A673 (cell line): ENCODE data around the gene GCGR. TPM values are rescaled to one million over a fixed set of nuclear protein-coding genes. Genes with fewer than 3 reads are reported as not detected.

Experiments used
- BruUV-seq: library from RNA; stranded (reverse); fragments of 400-500 nt; replicated peaks from 2 replicates; lab custom pipeline; 2021; lab: Mats Ljungman, UMichigan
- CTCF ChIA-PET: fragments of 300-600 bp; sonication (Branson Sonifier 250); formaldehyde crosslinking; loops from one replicate; lab custom pipeline; 2022; ENCODE audit warnings: antibody characterized with exemption; lab: Charles Lee
- POLR2A ChIA-PET: fragments of 300-600 bp; sonication (Branson Sonifier 250); formaldehyde crosslinking; loops from one replicate; lab custom pipeline; 2022; ENCODE audit warnings: antibody characterized with exemption; ENCODE audit not compliant: low non-redundant PET; lab: Charles Lee
- DNase-seq: peaks from one replicate; pipeline ENCODE4 v3.0.0-alpha.2; 2015; ENCODE audit warnings: low spot score
- H3K27ac ChIP-seq: fragments of 200-600 bp; sonication (generic); 2 replicates; pipeline ENCODE4 v1.5.1; 2016; ENCODE audit warnings: mixed run types, low read depth, mild to moderate bottlenecking, mixed read lengths, antibody characterized with exemption, low read length; ENCODE audit not compliant: poor library complexity, severe bottlenecking
- H3K27me3 ChIP-seq: fragments of 200-600 bp; sonication (generic); replicated peaks from 2 replicates; pipeline ENCODE4 v1.6.1; 2017; ENCODE audit warnings: mixed run types, low read depth, mild to moderate bottlenecking, mixed read lengths, antibody characterized with exemption, low read length; ENCODE audit not compliant: insufficient read depth, poor library complexity
- H3K36me3 ChIP-seq: fragments of 200-600 bp; sonication (generic); 2 replicates; pipeline ENCODE4 v1.6.1; 2016; ENCODE audit warnings: mixed run types, mild to moderate bottlenecking, mixed read lengths, antibody characterized with exemption, low read length; ENCODE audit not compliant: insufficient read depth, poor library complexity, severe bottlenecking
- H3K4me1 ChIP-seq: fragments of 200-600 bp; sonication (generic); 2 replicates; pipeline ENCODE4 v1.6.1; 2017; ENCODE audit warnings: mixed run types, mild to moderate bottlenecking, mixed read lengths, antibody characterized with exemption, low read length; ENCODE audit not compliant: insufficient read depth, poor library complexity, severe bottlenecking
- H3K4me3 ChIP-seq: fragments of 200-600 bp; sonication (generic); 2 replicates; pipeline ENCODE4 v1.5.1; 2016; ENCODE audit warnings: low read depth, mixed run types, mild to moderate bottlenecking, mixed read lengths, low read length; ENCODE audit not compliant: poor library complexity, severe bottlenecking
- H3K9me3 ChIP-seq: fragments of 200-600 bp; sonication (generic); 2 replicates; pipeline ENCODE4 v1.6.1; 2016; ENCODE audit warnings: mixed run types, low read depth, mild to moderate bottlenecking, mixed read lengths, antibody characterized with exemption, low read length; ENCODE audit not compliant: poor library complexity, severe bottlenecking
- EZH2 ChIP-seq: fragments of 200-600 bp; sonication (generic); IDR thresholded peaks from 2 replicates; pipeline ENCODE4 v1.6.1; 2017; ENCODE audit warnings: borderline replicate concordance, low read depth, mild to moderate bottlenecking, mixed read lengths, antibody characterized with exemption, low read length; ENCODE audit not compliant: poor library complexity, severe bottlenecking
- intact Hi-C: fragments of 100-400 bp; cut with micrococcal nuclease; formaldehyde crosslinking; loops from one replicate; pipeline ENCODE4 v1.10.0; 2022; ENCODE audit not compliant: unreplicated experiment
- total RNA-seq: library from RNA; stranded (reverse); gene quantifications from 2 replicates; pipeline ENCODE4 v1.2.3, GENCODE V29; 2021
- TF ChIP-seq, protein P1 (sequence below): fragments of 300-800, 200-600 bp; sonication (generic); conservative IDR thresholded peaks from 2 replicates; pipeline ENCODE4 v1.5.1; 2017; ENCODE audit warnings: low read depth, mild to moderate bottlenecking, antibody characterized with exemption, low read length, moderate library complexity, mixed read lengths

Gene GCGR
- total RNA-seq, 1 experiment from 2014 or later: not detected

DNA sequence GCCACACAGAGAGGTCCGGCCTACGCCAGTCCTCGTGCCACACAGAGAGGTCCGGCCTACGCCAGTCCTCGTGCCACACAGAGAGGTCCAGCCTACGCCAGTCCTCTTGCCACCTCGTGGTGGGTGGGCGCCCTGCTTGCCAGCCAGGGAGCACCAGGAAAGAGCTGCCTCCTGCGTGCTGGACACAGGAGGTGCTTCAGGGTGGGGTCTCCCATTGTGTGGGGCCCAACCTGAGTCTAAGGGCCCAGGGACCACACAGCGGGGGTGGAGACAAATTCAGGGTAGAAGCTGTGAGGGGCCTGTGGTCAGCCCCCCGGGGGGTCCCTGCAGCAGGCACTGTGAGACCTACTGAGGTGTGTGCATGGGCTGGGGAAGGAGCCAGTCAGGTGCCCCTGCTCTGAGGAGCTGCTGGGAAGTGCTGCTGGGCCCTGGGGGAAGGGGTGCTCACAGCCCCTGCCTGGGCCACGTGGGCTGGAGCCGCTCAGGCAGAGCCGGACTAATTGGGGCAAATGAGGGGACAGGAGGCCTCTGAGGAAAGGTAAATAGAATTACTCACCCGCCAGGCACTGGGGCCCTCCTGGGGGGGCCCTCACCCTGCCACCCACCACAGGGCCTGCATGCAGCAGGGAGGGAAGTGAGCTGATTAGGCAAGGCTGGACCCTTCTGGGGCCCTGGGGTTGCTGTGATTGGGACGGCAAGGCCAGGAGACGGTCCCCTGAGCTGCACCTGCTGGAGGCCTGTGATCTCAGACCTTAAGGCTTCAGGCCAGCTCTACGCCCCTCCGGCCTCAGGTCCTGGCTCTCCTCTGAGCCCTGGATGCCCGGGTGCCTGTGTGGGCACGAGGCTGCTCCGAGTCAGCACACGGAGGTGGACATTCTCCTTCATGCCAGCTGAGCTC lies 11.0 kb downstream of the GCGR start:
- POLR2A ChIA-PET: interaction anchor here (0.5 to 0.6 kb wide), 2 partner anchors 359 to 456 kb away, joined by 3 to 4 read pairs; no protein-coding TSS in a partner anchor
- H3K9me3 ChIP-seq: no peaks in the 10 kb centered on the region
- no peak overlapping the region for H3K27ac ChIP-seq
- no peaks in the 10 kb centered on the region for H3K36me3 ChIP-seq
- intact Hi-C loops: no loop called here
- BruUV-seq: no TSS peak
- no peak overlapping the region for H3K4me3 ChIP-seq
- H3K4me1 ChIP-seq: no peaks in the 10 kb centered on the region
- H3K27me3 ChIP-seq: peaks cover 3% of the 10 kb centered on the region
- DNase-seq: no peak
- CTCF ChIA-PET: no interaction called here
- no peak for TF ChIP-seq EZH2
- TF ChIP-seq, protein P1, sequence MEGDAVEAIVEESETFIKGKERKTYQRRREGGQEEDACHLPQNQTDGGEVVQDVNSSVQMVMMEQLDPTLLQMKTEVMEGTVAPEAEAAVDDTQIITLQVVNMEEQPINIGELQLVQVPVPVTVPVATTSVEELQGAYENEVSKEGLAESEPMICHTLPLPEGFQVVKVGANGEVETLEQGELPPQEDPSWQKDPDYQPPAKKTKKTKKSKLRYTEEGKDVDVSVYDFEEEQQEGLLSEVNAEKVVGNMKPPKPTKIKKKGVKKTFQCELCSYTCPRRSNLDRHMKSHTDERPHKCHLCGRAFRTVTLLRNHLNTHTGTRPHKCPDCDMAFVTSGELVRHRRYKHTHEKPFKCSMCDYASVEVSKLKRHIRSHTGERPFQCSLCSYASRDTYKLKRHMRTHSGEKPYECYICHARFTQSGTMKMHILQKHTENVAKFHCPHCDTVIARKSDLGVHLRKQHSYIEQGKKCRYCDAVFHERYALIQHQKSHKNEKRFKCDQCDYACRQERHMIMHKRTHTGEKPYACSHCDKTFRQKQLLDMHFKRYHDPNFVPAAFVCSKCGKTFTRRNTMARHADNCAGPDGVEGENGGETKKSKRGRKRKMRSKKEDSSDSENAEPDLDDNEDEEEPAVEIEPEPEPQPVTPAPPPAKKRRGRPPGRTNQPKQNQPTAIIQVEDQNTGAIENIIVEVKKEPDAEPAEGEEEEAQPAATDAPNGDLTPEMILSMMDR: no peak

GRCh38 chr17:81815646-81815986 lies 11.7 kb downstream of the GCGR start:
- no peaks in the 10 kb centered on the region for H3K4me1 ChIP-seq
- DNase-seq: no peak
- no peak overlapping the region for H3K27ac ChIP-seq
- intact Hi-C loops: no loop called here
- H3K9me3 ChIP-seq: no peaks in the 10 kb centered on the region
- no TSS peak for BruUV-seq
- ChIA-PET POLR2A (interaction anchor here (0.5 to 0.6 kb wide), 2 partner anchors 360 to 455 kb away, joined by 3 to 4 read pairs; no protein-coding TSS in a partner anchor), CTCF (no interaction called here)
- TF ChIP-seq, protein P1: no peak
- no peak for TF ChIP-seq EZH2
- no peak overlapping the region for H3K4me3 ChIP-seq
- H3K36me3 ChIP-seq: no peaks in the 10 kb centered on the region
- peaks cover 3% of the 10 kb centered on the region for H3K27me3 ChIP-seq

GRCh38 chr17:81817758-81818147 lies 13.8 kb downstream of the GCGR start:
- intact Hi-C loops: no loop called here
- H3K36me3 ChIP-seq: peaks cover 3% of the 10 kb centered on the region
- H3K4me1 ChIP-seq: peaks cover 11% of the 10 kb centered on the region
- DNase-seq: no peak
- no peaks in the 10 kb centered on the region for H3K27me3 ChIP-seq
- ChIA-PET CTCF (no interaction called here), POLR2A (no interaction called here)
- H3K4me3 ChIP-seq: no peak overlapping the region
- BruUV-seq: no TSS peak
- no peak overlapping the region for H3K27ac ChIP-seq
- TF ChIP-seq, protein P1: no peak
- TF ChIP-seq EZH2: no peak
- no peaks in the 10 kb centered on the region for H3K9me3 ChIP-seq
